ENCODE measurements around the gene CA14. TPM values are rescaled to one million over a fixed set of nuclear protein-coding genes. Genes with fewer than 3 reads are reported as not detected.
A peak's percentile ranks its signal among the peaks of the same experiment; 100 is the strongest.
"Not testable (repeated sequence)": the region's sequence is repeated elsewhere in the genome, so short reads cannot be mapped to it uniquely, and the experiment has no call there.

The CA14 gene
- total RNA-seq, 1 donor from 2014 or later = not detected

DNA sequence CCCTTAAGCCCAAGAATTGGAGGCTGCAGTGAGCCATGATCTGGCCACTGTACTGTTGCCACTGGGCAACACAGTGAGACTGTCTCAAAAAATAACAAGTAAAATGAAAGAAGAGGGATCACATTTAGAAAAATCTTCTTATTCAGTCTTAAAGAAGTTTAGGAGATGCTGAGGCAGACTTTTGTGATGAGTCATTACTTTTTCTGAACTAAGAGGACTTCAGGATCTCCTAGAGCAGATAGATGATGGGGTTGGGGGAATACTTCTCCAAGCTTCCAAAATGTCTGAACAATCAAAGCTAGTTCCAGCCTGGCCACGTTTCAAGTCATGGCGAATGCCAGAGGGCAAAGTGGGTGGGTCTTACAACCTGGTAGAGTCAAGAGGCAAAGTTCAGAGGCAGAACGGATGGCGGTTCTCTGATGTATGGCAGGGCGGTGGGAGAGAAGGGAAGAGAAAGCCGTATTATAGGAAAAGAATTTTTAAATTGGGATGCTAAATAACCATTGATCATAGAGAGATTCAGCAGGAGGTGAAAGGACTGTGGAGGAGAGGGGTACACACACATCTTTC is 22.6 kb downstream of the CA14 start:
- no peak for DNase-seq (ENCODE audit: low read depth)

- peak; percentile 61 for DNase-seq (ENCODE audit: low read depth)
Observed at GRCh38 chr1:150281221-150281757, 23.7 kb downstream of the CA14 start.

DNA sequence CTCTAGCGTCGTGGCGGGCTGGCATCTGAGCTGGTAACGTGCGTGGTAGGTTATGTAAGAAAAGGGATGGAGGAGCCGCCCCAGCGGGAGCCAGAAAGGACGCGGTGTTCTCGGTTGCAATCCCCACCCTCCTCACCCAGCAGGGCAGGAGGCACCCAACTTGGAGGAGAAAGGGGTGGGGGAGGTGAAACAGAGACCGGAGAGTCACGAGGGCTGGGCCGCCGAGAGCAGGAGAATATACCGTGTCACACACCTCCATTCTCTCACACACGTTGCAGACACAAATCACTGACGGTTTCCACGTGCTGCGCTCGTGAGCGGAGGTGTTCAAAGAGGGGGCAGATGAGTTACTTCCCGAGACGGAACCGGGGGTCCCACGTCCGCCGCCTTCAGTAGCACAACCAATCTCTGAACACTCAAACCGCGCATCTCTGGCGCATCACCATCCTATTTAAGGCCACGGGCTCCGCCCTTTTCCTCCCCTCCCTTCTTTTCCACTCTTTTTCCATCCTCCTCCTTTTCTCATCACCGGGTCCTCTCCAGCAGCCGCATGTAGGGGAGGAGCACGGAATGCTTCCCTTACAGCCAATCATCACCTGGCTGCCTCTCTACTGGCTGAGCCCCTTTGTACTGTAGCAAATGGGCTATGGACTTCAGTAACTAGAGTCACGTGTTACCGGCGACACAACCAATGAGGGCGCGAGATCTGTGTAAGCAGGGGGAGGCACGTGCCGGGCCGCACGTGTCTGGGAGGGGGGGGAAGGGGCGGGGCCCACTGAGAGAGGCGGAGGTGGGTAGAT is 24.4 kb downstream of the CA14 start, which contains the start of gene CIART:
Gene CIART (plus strand): TSS at position 797 of the 800 bp plus-strand sequence. CDS start 714 bp downstream, outside the sequence.
- DNase-seq (ENCODE audit: low read depth) = peak; percentile 98

DNA sequence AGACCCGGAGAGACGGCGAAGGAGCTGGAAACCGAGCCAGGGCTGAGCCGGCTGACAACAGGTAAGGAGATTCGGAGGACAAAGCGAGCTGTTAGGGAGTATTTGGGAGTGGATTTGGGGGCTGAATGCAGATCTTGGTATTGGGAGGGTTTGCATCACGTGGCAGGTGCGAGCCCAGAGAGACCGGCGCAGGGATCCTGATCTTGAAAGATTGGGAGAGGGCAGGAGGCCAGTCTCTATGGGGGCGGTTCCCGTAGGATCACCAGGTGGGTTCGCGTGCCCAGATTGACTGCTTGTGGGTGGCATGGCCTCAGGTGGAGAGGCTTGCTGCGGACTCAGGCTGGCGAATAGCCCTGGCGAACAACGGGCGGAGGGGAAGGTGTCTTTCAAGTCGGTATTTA is 25.0 kb downstream of the CA14 start:
- no peak for DNase-seq (ENCODE audit: low read depth)

GRCh38 chr1:150283260-150283659 is 25.7 kb downstream of the CA14 start:
- DNase-seq (ENCODE audit: low read depth) = no peak

- DNase-seq (ENCODE audit: low read depth) = no peak
Observed at GRCh38 chr1:150288382-150288781, 30.8 kb downstream of the CA14 start.

- no peak for DNase-seq (ENCODE audit: low read depth)
Observed at GRCh38 chr1:150288822-150289221, 31.2 kb downstream of the CA14 start.

DNA sequence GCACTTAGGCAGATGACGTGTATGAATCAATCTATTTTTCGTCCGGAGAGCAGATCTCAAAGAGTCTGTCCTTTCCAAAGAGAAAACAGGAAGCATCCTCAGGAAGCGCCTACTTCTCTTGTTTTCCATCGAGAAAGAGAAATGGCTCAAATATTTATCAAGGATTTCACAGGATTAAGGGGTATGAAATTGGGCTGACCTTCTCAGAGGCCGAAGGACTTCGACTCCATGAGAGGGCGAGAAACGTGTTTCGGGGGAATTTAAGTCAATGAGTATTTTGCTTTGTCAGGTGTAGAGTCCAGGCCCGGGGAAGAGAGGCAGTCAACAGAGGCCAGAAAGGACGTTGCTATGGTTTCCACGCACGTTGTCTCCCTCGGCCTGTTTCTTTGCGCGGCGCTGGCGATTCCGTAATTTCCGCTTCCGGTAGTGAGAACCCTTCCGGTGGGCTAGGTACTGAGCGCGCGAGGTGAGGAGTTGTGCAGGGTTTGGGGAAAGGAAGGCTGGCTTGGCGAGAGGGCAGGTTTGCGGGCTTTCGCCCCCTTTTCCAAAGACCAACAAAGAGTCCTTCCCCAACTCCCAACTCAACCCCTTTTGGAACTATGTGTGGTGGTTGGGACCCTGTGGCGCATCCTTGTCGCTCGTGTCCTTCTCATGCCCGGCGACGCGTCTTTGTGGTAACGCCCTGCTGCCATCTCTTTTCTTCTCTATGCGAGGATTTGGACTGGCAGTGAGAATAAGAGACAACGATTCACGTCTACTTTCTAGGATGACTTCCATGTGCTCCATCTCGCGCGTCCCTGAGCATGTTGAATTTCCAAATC is 36.1 kb downstream of the CA14 start, which contains the start of gene MRPS21:
Gene MRPS21 (plus strand): TSS at position 429 of the 821 bp plus-strand sequence. CDS start 506 bp downstream, outside the sequence.
- DNase-seq (ENCODE audit: low read depth) = peak; percentile 85

DNA sequence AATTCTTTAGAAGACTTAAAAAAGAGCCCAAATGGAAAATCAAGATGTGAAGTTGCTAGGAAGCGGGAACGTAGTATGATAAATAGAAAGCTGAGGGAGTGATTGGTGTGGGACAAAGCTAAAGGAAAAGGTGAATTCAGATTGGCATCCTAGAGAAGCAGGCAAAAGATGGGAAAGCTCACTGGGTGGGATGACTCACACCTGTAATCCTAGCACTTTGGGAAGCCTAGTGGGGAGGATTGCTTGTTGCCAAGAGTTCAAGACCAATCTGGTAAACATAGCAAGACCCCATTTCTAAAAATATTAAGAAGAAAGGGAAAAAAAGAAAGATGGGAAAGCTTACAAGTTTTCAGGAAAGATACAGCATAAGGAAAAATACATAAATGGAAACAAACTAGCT is 37.9 kb downstream of the CA14 start:
- DNase-seq (ENCODE audit: low read depth) = no peak

- DNase-seq (ENCODE audit: low read depth) = peak; percentile 29
Observed at GRCh38 chr1:150299716-150300115, 42.1 kb downstream of the CA14 start.

GRCh38 chr1:150302338-150302737 is 44.8 kb downstream of the CA14 start:
- no peak for DNase-seq (ENCODE audit: low read depth)

DNA sequence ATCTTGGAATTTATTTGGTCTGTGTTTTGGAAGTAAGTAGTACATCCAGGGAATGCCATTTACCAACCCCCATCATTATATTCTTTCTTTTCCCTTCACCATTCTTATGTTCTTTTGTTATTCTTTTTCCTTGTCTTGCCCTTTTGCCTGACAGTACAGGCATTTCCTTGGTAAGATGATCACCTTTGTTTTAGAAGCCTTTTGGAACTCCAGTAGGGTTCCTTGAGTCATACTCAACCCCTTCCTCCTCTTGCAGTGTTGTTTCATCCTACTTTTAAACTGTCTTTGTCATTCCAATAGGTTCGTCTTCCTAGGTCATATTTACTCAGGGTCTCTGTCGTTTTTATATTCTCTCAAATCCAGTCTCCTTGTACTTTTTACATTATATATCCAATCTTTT is 45.3 kb downstream of the CA14 start:
- DNase-seq (ENCODE audit: low read depth) = no peak

DNA sequence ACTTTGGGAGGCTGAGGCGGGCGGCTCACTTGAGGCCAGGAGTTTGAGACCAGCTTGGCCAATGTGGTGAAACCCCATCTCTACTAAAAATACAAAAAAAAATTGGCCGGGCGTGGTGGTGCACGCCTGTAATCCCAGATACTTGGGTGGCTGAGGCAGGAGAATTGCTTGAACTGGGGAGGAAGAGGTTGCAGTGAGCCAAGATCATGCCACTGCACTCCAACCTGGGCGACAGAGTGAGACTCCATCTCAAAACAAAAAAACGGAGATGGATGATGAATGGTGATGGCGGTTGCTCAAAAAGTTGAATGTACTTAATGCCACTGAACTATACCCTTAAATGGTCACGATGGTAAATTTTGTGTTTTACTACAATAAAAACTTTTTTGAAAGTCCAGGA is 51.0 kb downstream of the CA14 start:
- DNase-seq (ENCODE audit: low read depth) = not testable (repeated sequence)

GRCh38 chr1:150309758-150310508 is 52.4 kb downstream of the CA14 start:
- DNase-seq (ENCODE audit: low read depth) = no peak

GRCh38 chr1:150311762-150312161 is 54.2 kb downstream of the CA14 start:
- no peak for DNase-seq (ENCODE audit: low read depth)

Other genes starting within 250 kb of the CA14 start
- gene OTUD7B, start 247.0 kb upstream of the CA14 start, total RNA-seq = 11.3 and 29.5 TPM in 2 replicates
- 35.4 and 46.3 TPM in 2 replicates for gene VPS45, start 190.0 kb upstream of the CA14 start, total RNA-seq
- 10.0 and 26.7 TPM in 2 replicates for gene PLEKHO1, start 107.9 kb upstream of the CA14 start, total RNA-seq
- 23.6 and 28.3 TPM in 2 replicates for gene ANP32E, start 21.7 kb upstream of the CA14 start, total RNA-seq
- gene APH1A, start 11.2 kb downstream of the CA14 start, total RNA-seq = 70.0 and 126 TPM in 2 replicates
- 1.9 and 2.1 TPM in 2 replicates for gene C1orf54, start 15.0 kb downstream of the CA14 start, total RNA-seq
- 2.4 and 3.6 TPM in 2 replicates for gene CIART, start 24.8 kb downstream of the CA14 start, total RNA-seq
- 50.2 and 67.0 TPM in 2 replicates for gene MRPS21, start 36.1 kb downstream of the CA14 start, total RNA-seq
- 21.7 and 34.3 TPM in 2 replicates for gene PRPF3, start 63.8 kb downstream of the CA14 start, total RNA-seq
- gene RPRD2, start 106.4 kb downstream of the CA14 start, total RNA-seq = 7.8 and 19.4 TPM in 2 replicates
- gene TARS2, start 229.6 kb downstream of the CA14 start, total RNA-seq = 16.0 and 20.5 TPM in 2 replicates